AG04450 (cell line): ENCODE data around the gene S100A1. TPM values are rescaled to one million over a fixed set of nuclear protein-coding genes. Genes with fewer than 3 reads are reported as not detected.

Experiments used
- CTCF ChIA-PET: fragments of 300-600, 350-600 bp; formaldehyde crosslinking; extraction: SDS; loops from one replicate; lab custom pipeline; 2022; ENCODE audit warnings: antibody characterized with exemption, inconsistent platforms; lab: Charles Lee
- POLR2A ChIA-PET: fragments of 350-600 bp; formaldehyde crosslinking; extraction: SDS; loops from one replicate; lab custom pipeline; 2021; ENCODE audit warnings: antibody characterized with exemption, inconsistent platforms; lab: Yijun Ruan, JAX
- DNase-seq: peaks from one replicate; pipeline ENCODE4 v3.0.0-alpha.2; 2011; ENCODE audit warnings: low read depth, low spot score
- H3K27ac ChIP-seq: one replicate; pipeline ENCODE4 v1.5.1; 2012; ENCODE audit warnings: low read depth, low read length, control low read depth
- H3K27me3 ChIP-seq: one replicate; pipeline ENCODE4 v1.6.0; 2012; ENCODE audit warnings: low read length; ENCODE audit not compliant: control insufficient read depth, insufficient read depth
- H3K4me3 ChIP-seq: 2 replicates; pipeline ENCODE4 v1.5.1; 2011; ENCODE audit warnings: mild to moderate bottlenecking, low read depth, low read length, control low read depth
- H3K9me3 ChIP-seq: 2 replicates; pipeline ENCODE4 v1.5.1; 2012; ENCODE audit warnings: low read length; ENCODE audit not compliant: control insufficient read depth, insufficient read depth
- CTCF ChIP-seq: IDR thresholded peaks from 2 replicates; pipeline ENCODE4 v1.5.1; 2011; ENCODE audit warnings: low read depth, low read length, control low read depth, inconsistent platforms
- polyA plus RNA-seq: library from polyadenylated mRNA; depleted of rRNA; stranded (reverse); fragments of >200 nt; gene quantifications from 2 replicates; pipeline ENCODE4 v1.2.3, GENCODE V29; 2011

Gene S100A1
- polyA plus RNA-seq, 1 experiment, result 0.21 TPM

GRCh38 chr1:153648000-153648643 lies 19.9 kb downstream of the S100A1 start:
- no peak for TF ChIP-seq CTCF
- H3K27ac ChIP-seq, result no peak overlapping the region
- H3K27me3 ChIP-seq, result no peaks in the 10 kb centered on the region
- ChIA-PET POLR2A (interaction anchor here (0.6 to 2.7 kb wide), 3 partner anchors 8 to 21 kb away, joined by 3 to 14 read pairs (median 8); partner anchors contain the start of genes CHTOP and S100A13), CTCF (interaction anchor here (0.5 to 1.4 kb wide), 5 partner anchors 21 to 296 kb away, joined by 3 to 6 read pairs (median 3); partner anchors contain the start of gene S100A13)
- no peak overlapping the region for H3K4me3 ChIP-seq
- no peaks in the 10 kb centered on the region for H3K9me3 ChIP-seq
- DNase-seq, result no peak

- CTCF ChIA-PET, result no interaction called here
- POLR2A ChIA-PET, result interaction anchor here (0.6 to 2.7 kb wide), 4 partner anchors 15 to 362 kb away, joined by 4 to 9 read pairs (median 6); partner anchors contain the start of genes CHTOP and S100A13
These were observed 21.1 kb downstream of the S100A1 start for GRCh38 chr1:153649137-153649862.

GRCh38 chr1:153649863-153650235 lies 21.6 kb downstream of the S100A1 start:
- CTCF ChIA-PET, result no interaction called here

More at GRCh38 chr1:153649137-153649862, 21.1 kb downstream of the S100A1 start:
- Histone ChIP-seq H3K4me3 (no peak overlapping the region), H3K27me3 (no peaks in the 10 kb centered on the region), H3K9me3 (no peaks in the 10 kb centered on the region), H3K27ac (no peak overlapping the region)
- no peak for TF ChIP-seq CTCF
- DNase-seq, result no peak

GRCh38 chr1:153651771-153652170 lies 23.5 kb downstream of the S100A1 start:
- H3K4me3 ChIP-seq, result no peak overlapping the region
- CTCF ChIA-PET, result interaction anchor here (0.5 to 2.6 kb wide), 5 partner anchors 24 to 164 kb away, joined by 3 to 13 read pairs (median 5); partner anchors contain the start of gene S100A13
- POLR2A ChIA-PET, result interaction anchor here (0.6 to 1.4 kb wide), 2 partner anchors 17 to 25 kb away, joined by 3 to 7 read pairs; partner anchors contain the start of gene S100A13
- no peak for DNase-seq
- H3K9me3 ChIP-seq, result no peaks in the 10 kb centered on the region
- H3K27ac ChIP-seq, result no peak overlapping the region
- H3K27me3 ChIP-seq, result no peaks in the 10 kb centered on the region
- TF ChIP-seq CTCF, result no peak

More at GRCh38 chr1:153649863-153650235, 21.6 kb downstream of the S100A1 start:
- no peak overlapping the region for H3K4me3 ChIP-seq
- H3K9me3 ChIP-seq, result no peaks in the 10 kb centered on the region
- POLR2A ChIA-PET, result interaction anchor here (0.6 to 1.4 kb wide), 3 partner anchors 16 to 362 kb away, joined by 4 to 9 read pairs (median 5); partner anchors contain the start of gene CHTOP
- no peaks in the 10 kb centered on the region for H3K27me3 ChIP-seq
- no peak overlapping the region for H3K27ac ChIP-seq
- no peak for TF ChIP-seq CTCF
- no peak for DNase-seq
